ENCODE measurements around the gene UTP3. TPM values are rescaled to one million over a fixed set of nuclear protein-coding genes. Genes with fewer than 3 reads are reported as not detected.

UTP3 gene
- total and polyA plus RNA-seq, 9 of the 15 experiments (the other 6 are each of a cell fraction or from before 2014, with no cell fraction given) = 11.9 to 69.3 (median 34.0) TPM

- H3K4me2 ChIP-seq (ENCODE audit: insufficient read depth, low read length) = no peak within 1 kb of the TSS
- BruUV-seq (replicated peaks) = no TSS peak
- intact Hi-C loops (cut with micrococcal nuclease) = no loop called here
- POLR2A ChIA-PET = interaction anchor here (1.1 kb wide), 1 partner anchor 22 kb away, joined by 3 read pairs; the partner anchor contains the start of gene UTP3
- no peaks in the 10 kb centered on the region for H3K79me2 ChIP-seq (ENCODE audit: control insufficient read depth, insufficient read depth, low read length)
- FAIRE-seq (no peak), ATAC-seq (no peak), DNase-seq (ENCODE audit: extremely low read depth in 1 of 4, low spot score in 3 of 4) (no peak)
- H3K36me3 ChIP-seq (ENCODE audit: control insufficient read depth, insufficient read depth, low read length) = no peaks in the 10 kb centered on the region
- in situ Hi-C loops (cut with MboI) = no loop called here
- H3K9me1 ChIP-seq (ENCODE audit: control insufficient read depth, insufficient read depth, low read length) = no peaks in the 10 kb centered on the region
- no peak within 1 kb of the TSS for H3K9ac ChIP-seq (ENCODE audit: insufficient read depth in 1 of 2, low read depth in 2 of 2, low read length in 2 of 2)
- H4K20me1 ChIP-seq (replicated peaks; ENCODE audit: control insufficient read depth, insufficient read depth, low read length) = no peaks in the 10 kb centered on the region
- CTCF ChIA-PET (ENCODE audit: low intra/inter-chr PET ratio) = no interaction called here
- H3K4me1 ChIP-seq (replicated peaks in 1 of 2; ENCODE audit: control insufficient read depth in 2 of 2, insufficient read depth in 2 of 2, low read length in 2 of 2) = no peaks in the 10 kb centered on the region
- H3K27me3 ChIP-seq (ENCODE audit: control insufficient read depth in 2 of 2, insufficient read depth in 2 of 2, low read length in 2 of 2) = no peaks in the 10 kb centered on the region
- H3K4me3 ChIP-seq = no peak within 1 kb of the TSS
- no peak within 1 kb of the TSS for H3K27ac ChIP-seq (ENCODE audit: extremely low read depth, low read depth, low read length)
- no peaks in the 10 kb centered on the region for H3K9me3 ChIP-seq (replicated peaks; ENCODE audit: control insufficient read depth, insufficient read depth, low read depth, low read length)
- H2AFZ ChIP-seq (ENCODE audit: low read depth, low read length) = no peak within 1 kb of the TSS
- 0% methylated on average over 1 of the region's 1 CpG for WGBS (ENCODE audit: insufficient coverage, low coverage, missing lambda C conversion rate)
- no peak for TF ChIP-seq ARID3A (IDR thresholded peaks at IDR 0.05; ENCODE audit: borderline replicate concordance, low read depth, low read length)
- no peak for TF ChIP-seq ZNF347 (CRISPR knock-in tag; IDR thresholded peaks at IDR 0.05; ENCODE audit: low read depth)
- no peak for TF ChIP-seq ADNP (tag; IDR thresholded peaks at IDR 0.05)
- no peak for TF ChIP-seq MXD1 (CRISPR knock-in tag; IDR thresholded peaks at IDR 0.05; ENCODE audit: borderline replicate concordance, poor library complexity, severe bottlenecking)
- no peak for TF ChIP-seq RBBP5 (IDR thresholded peaks at IDR 0.05; ENCODE audit: borderline replicate concordance, insufficient read depth, low read length, poor library complexity, severe bottlenecking)
- no peak for TF ChIP-seq NEUROD1 (IDR thresholded peaks at IDR 0.05; ENCODE audit: borderline replicate concordance, low read depth, low read length, partially characterized antibody)
- TF ChIP-seq HMBOX1 (IDR thresholded peaks at IDR 0.05) = no peak
- no peak for TF ChIP-seq CUX1 (CRISPR knock-in tag; IDR thresholded peaks at IDR 0.05)
- no peak for TF ChIP-seq PCBP2 (IDR thresholded peaks at IDR 0.05; ENCODE audit: low read depth, low read length, poor library complexity, severe bottlenecking)
- TF ChIP-seq POLR2AphosphoS2 (IDR thresholded peaks at IDR 0.05; ENCODE audit: low read length) = no peak
- no peak for TF ChIP-seq FOSL1 (tag; conservative IDR thresholded peaks at IDR 0.05)
- TF ChIP-seq CREM (IDR thresholded peaks at IDR 0.05; ENCODE audit: low read depth) = no peak
- TF ChIP-seq SP1 (CRISPR knock-in tag; IDR thresholded peaks at IDR 0.05) = no peak
- TF ChIP-seq ZFP1 (CRISPR knock-in tag; IDR thresholded peaks at IDR 0.05) = no peak
Observed at GRCh38 chr4:70666369-70666768, 22.0 kb upstream of the UTP3 start, which contains the start of gene JCHAIN. TSS of gene JCHAIN (minus strand) at chr4:70666508. CDS start at chr4:70666490, 18 bp downstream.

Measured in K562 (cell line).